Left lung (tissue), 10 donors: ENCODE results near the gene MCC. TPM values are rescaled to one million over a fixed set of nuclear protein-coding genes. Genes with fewer than 3 reads are reported as not detected.

ENCODE experiments used
- ATAC-seq: fragments of 200-7000 bp; cut with Tn5 transposase; one replicate; pipeline ENCODE4 v1.9.1; 2020; ENCODE audit warnings: moderate library complexity
- DNase-seq, 4 donors: peaks; one replicate each; pipeline ENCODE4 v3.0.0-alpha.2; 2013 to 2020
- H3K27ac ChIP-seq, 2 donors: fragments of 200-600 bp; sonication (generic) in 1 of 2; one replicate each; pipeline versions ENCODE4 v1.5.0 to v1.8.0; 2020 to 2021
- H3K27me3 ChIP-seq, 2 donors: fragments of 200-600 bp; sonication (generic) in 1 of 2; one replicate each; pipeline versions ENCODE4 v1.5.0 to v1.8.0; 2020 to 2021
- H3K36me3 ChIP-seq, 2 donors: fragments of 200-600 bp; sonication (generic) in 1 of 2; one replicate each; pipeline versions ENCODE4 v1.5.0 to v1.8.0; 2020 to 2021
- H3K4me1 ChIP-seq, 2 donors: fragments of 200-600 bp; one replicate each; pipeline ENCODE4 v1.8.0; 2021
- H3K4me3 ChIP-seq, 2 donors: fragments of 200-600 bp; sonication (generic) in 1 of 2; one replicate each; pipeline versions ENCODE4 v1.5.0 to v1.8.0; 2020 to 2021; ENCODE audit warnings: mild to moderate bottlenecking in 1 of 2
- H3K9me3 ChIP-seq, 2 donors: fragments of 200-600 bp; sonication (generic) in 1 of 2; one replicate each; pipeline versions ENCODE4 v1.5.0 to v1.8.0; 2020 to 2021
- CTCF ChIP-seq, 2 donors: fragments of 200-600 bp; sonication (generic) in 1 of 2; IDR thresholded peaks; one replicate each; pipeline versions ENCODE4 v1.5.0 to v1.8.0; 2021; ENCODE audit warnings: antibody characterized with exemption in 2 of 2
- intact Hi-C, 2 donors: fragments of 100-400 bp; cut with DNase I; formaldehyde crosslinking; loops; one replicate each; pipeline versions ENCODE4 v1.11.2 to v1.14.2; 2022
- polyA plus RNA-seq, 6 donors: library from polyadenylated mRNA; unstranded; fragments of 120-200 nt; gene quantifications; one replicate each; pipeline ENCODE4 v1.2.1, GENCODE V29; 2013; ENCODE audit not compliant: insufficient read length in 6 of 6
- total RNA-seq, 2 donors: library from RNA; stranded (reverse); fragmentation: NEBNext Ultra II Directional; extraction: Animal tissue kit (Norgen Biotek cat#: 25700); gene quantifications; one replicate each; pipeline ENCODE4 v1.2.1, GENCODE V29; 2021
- donor health status: DM: no; HTN: yes; CAD: no.
- donor health status: DM: no; HTN: no; CAD: no.

Gene MCC
- total and polyA plus RNA-seq, 8 donors: 12.5 to 18.4 (median 16.1) TPM

DNA sequence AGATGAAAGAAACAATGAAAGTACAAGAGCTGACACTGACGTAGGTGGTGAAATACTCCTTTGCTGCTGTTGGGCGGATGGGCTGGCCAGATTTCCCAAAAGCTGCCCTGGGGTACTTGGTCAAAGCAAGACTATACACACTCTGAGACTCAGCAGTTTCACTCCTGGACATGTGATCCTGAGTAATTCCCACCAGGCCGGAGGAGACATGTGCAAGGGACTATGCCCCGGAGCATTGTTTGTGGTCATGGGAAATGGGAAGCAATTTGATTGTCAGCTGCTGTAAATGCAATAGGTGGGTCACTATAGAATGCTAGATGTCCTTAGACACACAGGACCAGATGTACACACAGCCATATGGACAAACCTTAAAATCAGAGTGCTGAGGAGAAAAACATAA, 395.6 kb downstream of the MCC start:
- Histone ChIP-seq H3K4me3 (no peak overlapping the region), H3K4me1 (peaks cover 0 to 9% of the 10 kb centered on the region in 2 donors), H3K9me3 (no peaks in the 10 kb centered on the region), H3K27ac (no peak overlapping the region), H3K36me3 (no peaks in the 10 kb centered on the region), H3K27me3 (no peaks in the 10 kb centered on the region)
- intact Hi-C loops: no loop called here
- DNase-seq (no peak), ATAC-seq (no peak)
- no peak for TF ChIP-seq CTCF (IDR thresholded peaks at IDR 0.05)

GRCh38 chr5:113091622-113092021, 396.6 kb downstream of the MCC start:
- no peaks in the 10 kb centered on the region for H3K9me3 ChIP-seq
- no peaks in the 10 kb centered on the region for H3K36me3 ChIP-seq
- ATAC-seq (no peak), DNase-seq (no peak)
- H3K4me1 ChIP-seq: peaks cover 0 to 9% of the 10 kb centered on the region in 2 donors
- no peak for TF ChIP-seq CTCF (IDR thresholded peaks at IDR 0.05)
- no peak overlapping the region for H3K4me3 ChIP-seq
- no peaks in the 10 kb centered on the region for H3K27me3 ChIP-seq
- H3K27ac ChIP-seq: no peak overlapping the region
- intact Hi-C loops: no loop called here

GRCh38 chr5:113090336-113091106, 397.7 kb downstream of the MCC start:
- DNase-seq (no peak), ATAC-seq (no peak)
- Histone ChIP-seq H3K27me3 (no peaks in the 10 kb centered on the region), H3K27ac (no peak overlapping the region), H3K9me3 (no peaks in the 10 kb centered on the region), H3K4me3 (no peak overlapping the region), H3K4me1 (peaks cover 0 to 9% of the 10 kb centered on the region in 2 donors), H3K36me3 (no peaks in the 10 kb centered on the region)
- TF ChIP-seq CTCF (IDR thresholded peaks at IDR 0.05): no peak
- intact Hi-C loops: no loop called here

GRCh38 chr5:113089653-113090335, 398.5 kb downstream of the MCC start:
- intact Hi-C loops: no loop called here
- no peak for TF ChIP-seq CTCF (IDR thresholded peaks at IDR 0.05)
- Histone ChIP-seq H3K27ac (no peak overlapping the region), H3K27me3 (no peaks in the 10 kb centered on the region), H3K9me3 (no peaks in the 10 kb centered on the region), H3K4me3 (no peak overlapping the region), H3K36me3 (no peaks in the 10 kb centered on the region), H3K4me1 (peaks cover 0 to 9% of the 10 kb centered on the region in 2 donors)
- ATAC-seq (no peak), DNase-seq (peak in 1 of 4 donors; percentile 5)

DNA sequence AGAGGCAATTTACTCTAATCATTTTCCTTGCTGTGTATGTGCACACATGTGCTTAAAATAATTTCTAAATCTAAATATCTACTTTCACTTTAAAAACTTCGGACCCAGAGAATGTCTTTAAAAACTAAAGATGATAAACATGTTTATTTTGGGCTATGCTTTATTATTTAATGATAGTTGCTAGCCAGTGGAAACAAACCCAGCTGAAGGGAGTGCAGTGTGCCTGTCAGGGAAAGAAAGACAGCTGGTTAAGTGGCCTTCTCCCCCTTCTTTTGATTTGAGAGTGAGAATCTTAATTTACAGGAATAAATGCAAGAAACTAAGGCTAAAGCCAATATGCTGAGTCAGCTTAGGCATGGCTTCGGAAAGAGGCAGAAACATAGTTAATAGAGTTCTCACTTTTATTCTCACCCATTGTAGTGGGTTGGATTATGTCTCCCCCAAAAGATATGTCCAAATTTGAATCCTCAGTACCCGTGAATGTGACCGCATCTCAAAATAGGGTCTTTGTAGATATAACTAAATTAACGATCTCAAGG, 400.2 kb downstream of the MCC start:
- Histone ChIP-seq H3K27ac (no peak overlapping the region), H3K4me3 (no peak overlapping the region), H3K4me1 (peaks cover 0 to 9% of the 10 kb centered on the region in 2 donors), H3K9me3 (no peaks in the 10 kb centered on the region), H3K36me3 (no peaks in the 10 kb centered on the region), H3K27me3 (no peaks in the 10 kb centered on the region)
- intact Hi-C loops: no loop called here
- ATAC-seq (peak; percentile 36), DNase-seq (peak in 2 of 4 donors; percentile 62 to 77)
- TF ChIP-seq CTCF (IDR thresholded peaks at IDR 0.05): no peak
